ENCODE measurements around the gene AFMID.
A peak's percentile ranks its signal among the peaks of the same experiment; 100 is the strongest.

The AFMID gene

DNA sequence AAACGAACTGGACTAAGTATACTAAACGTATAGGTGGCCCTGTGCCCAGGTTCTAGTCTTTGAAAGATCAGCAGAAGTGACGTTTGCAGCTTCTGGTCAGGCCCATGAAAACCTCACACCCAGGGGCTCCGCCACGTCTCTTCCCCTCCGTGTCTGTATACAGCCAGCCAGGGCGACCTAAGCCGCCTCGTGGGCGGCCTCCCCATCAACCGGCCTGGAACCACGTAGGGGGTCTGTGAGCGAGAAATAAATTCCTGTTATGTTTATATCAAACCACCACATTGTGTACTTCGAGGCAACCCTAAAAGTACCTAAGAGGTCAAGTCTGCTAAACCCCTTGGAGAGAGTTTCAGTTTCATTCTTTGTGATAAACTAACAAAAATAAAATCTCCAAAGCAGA lies 7.1 kb upstream of the AFMID start:
- peak; percentile 75 for DNase-seq

DNA sequence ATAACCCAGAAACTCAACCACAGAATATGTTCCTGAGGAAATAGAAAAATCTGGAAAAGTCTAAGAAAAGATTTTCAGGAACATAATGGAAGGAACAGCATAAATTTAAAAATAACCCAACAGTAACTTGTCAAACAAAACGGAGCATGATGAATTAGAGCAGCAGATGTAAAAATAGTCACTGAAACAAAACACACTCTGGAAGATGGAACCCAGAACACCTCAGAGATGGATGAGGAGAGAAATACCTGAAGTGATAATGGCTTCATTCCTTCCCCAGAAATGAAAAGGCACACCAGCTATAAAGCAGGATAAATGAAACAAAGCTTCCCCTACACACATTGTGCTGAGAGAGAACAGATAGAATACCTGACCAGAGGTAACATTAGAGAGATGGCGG lies 6.7 kb upstream of the AFMID start:
- no peak for DNase-seq

DNA sequence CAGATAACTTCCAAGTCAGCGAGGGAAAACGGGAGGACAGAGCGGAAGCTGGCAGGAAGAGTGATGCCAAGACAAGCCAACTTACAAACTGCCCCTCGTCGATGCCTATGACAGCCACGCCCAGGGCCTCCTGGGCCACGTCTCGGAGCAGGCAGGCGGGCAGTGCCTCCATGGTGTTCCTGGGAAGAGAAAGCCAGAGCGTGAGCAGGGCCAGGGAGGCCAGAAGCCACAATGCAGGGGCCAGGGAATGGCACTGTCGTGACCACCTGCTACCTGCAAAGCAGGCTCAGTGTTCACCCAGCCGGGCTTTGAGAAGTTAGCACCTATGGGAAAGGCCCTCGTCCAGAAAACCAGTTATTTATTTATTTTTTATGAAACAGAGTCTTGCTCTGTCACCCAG lies 4.7 kb upstream of the AFMID start:
- DNase-seq: no peak

DNA sequence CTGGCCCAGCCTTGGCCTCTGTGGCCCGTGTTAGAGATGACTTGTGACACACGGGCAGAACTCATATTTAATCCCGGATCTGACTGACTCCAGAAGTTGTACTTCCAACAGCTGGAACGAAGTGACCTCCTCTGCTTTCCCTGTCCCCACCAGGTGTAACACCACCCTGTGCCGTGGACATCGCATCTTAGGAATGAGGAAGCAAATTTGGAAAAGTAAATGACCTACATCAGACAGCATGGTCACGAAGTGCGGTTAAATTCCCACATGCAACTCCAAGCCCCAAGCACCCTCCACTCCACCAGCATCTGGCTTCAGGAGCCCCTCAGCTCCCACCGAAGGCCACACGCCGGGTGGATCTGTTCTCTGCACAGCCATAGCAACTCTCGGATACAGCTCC lies 3.2 kb upstream of the AFMID start:
- DNase-seq: no peak

DNA sequence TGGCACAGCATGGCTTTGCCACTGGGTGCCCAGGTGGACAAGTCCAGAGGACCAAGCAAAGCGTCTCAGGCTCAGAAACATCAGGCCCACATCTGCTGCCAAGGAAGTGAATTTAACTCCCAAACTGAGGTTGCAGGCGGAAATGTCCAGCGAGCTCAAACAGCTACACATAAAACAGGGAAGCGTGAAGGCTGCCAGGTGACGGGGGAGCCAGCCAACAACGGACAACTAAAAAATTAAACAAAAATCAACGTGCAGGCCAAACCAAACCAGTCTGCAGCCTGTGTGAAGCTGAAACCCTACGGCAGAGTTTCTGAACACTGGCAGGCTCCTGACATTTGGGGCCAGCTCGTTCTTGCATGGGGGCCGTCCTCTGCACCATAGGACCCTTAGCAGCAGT lies 2.8 kb upstream of the AFMID start:
- DNase-seq: no peak

DNA sequence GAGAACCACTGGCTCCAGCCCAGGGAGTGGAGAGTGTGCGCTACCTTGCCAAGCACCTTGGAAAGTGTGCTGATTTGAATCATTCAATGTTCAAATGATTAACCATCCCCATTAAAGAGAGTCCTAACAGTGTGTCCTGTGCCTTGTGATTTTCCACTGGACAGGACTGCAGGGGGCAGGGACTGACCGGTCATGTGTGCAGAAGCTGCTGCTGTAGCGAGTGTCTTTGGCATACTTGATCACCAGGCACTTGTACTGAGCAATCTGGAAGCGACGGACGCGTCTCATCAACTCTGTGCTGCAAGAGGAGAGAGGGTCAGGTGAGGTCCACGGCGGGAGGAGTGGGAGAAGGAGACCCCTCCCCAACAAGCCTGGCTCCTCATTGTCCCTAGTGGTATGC lies 2.3 kb upstream of the AFMID start:
- DNase-seq: no peak

DNA sequence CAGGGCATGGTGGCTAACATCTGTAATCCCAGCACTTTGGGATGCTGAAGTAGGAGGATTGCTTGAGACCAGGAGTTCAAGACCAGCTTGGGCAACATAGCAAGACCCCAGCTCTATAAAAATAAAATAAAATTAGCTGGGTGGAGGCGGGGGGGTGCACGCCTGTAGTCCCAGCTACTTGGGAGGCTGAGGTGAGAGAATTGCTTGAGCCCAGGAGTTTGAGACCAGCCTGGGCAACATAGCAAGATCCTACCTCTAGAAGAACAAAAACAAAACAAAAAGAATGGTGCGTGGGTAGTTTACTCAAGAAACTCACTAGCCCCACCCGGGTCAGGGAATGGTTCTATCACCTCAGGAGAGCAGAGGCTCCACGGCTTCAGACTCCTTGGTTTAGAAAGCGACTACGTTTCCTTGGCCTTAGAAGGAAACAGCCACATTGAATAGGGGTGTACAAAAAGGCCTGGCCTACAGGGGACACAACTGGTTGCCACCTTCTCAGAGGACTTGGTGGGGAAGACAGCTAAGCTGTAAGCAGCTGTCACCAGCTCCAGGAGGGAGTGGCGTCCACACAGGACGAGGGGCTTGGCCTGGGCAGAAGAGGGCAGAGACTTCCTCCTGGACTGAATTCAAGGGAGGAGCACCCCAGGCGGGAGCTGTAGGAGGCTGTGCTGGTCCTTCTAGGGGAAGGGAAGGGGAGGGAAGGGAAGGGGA lies 1.0 kb upstream of the AFMID start:
- DNase-seq: peak; percentile 71

DNA sequence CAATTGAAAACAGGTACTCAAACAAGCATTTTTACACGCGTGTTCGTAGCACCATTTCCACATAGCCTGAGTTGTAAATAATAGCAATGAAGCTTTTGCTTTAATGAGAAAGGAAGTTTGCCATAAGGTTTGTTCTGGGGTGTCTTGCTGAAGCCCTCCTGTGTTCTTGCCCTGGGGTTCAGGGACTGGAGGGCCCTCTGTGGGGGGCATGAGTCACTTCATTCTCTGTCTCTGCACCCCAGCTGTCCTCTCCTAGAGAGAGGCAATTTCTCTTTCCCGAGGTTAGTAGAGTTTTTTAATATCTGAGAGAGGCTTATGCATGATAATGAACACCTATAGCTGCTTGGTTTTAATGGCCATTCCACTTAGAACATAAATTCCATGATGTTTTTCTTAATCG lies 9.6 kb downstream of the AFMID start:
- no peak for DNase-seq

DNA sequence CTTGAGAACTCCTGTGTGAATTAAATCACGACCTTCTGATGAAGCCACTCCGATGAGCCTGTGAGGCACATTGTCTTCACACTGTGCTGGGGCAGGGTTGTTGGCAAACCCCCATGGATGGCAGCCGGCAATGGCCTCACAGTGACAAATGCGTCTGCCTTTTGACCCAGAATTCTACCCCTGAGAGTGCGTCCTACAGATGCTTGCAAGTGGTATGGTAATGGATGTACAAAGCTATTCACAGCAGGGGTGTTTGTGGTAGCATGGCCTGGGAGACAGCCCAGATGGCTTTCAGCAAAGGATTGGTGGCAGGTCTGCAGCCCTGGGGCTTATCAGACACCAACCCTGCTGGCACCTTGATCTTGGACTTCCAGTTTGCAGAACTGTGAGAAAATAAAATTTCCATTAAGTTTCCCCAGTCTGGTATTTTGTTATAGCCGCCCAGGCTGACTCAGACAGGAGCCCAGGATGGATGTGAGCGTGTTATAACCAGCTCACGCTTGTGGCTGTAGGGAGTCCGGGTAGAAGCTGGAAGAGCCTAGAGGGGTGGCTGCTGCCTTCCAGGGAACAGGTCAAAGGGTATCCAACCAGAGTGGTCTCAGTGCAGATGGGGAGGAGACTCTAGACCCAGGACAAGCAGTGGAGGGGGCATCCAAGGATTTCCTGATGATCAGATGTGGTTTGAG lies 10.1 kb downstream of the AFMID start:
- no peak for DNase-seq

DNA sequence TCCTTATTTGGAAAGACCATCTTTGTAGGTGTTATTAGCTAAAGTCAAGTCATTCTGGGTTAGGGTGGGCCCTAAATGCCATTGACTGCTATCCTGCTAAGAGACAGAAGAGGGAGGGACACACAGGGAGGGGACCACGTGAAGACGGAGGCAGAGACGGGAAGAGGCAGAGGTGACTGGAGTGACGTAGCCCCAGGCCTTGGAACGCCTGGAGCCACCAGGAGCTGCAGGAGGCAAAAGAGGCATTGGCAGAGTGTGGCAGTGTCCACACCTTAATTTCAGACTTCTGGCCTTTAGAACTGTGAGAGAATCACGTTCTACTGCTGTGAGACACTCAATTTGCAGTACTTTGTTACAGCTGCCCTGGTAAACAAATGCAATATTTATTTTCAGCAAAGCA lies 13.3 kb downstream of the AFMID start:
- DNase-seq: no peak

DNA sequence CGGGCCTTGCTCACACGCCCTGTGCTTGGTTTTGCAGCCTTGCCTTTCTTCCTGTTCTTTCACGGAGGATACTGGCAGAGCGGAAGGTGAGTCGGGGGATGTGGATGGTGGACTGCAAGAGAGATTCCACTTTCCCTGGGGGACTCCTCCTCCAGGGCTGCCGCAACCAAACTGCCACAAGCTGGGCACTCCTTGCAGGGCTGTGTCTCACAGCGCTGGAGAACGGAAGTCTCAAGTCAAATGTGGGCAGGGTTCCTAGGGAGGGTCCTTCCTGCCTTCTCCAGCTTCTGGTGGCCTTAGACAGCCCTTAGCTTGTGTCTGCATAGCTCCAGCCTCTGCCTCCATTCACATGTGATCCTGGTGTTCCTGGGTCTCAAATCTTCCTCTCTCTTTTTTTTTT lies 15.5 kb downstream of the AFMID start:
- no peak for DNase-seq

DNA sequence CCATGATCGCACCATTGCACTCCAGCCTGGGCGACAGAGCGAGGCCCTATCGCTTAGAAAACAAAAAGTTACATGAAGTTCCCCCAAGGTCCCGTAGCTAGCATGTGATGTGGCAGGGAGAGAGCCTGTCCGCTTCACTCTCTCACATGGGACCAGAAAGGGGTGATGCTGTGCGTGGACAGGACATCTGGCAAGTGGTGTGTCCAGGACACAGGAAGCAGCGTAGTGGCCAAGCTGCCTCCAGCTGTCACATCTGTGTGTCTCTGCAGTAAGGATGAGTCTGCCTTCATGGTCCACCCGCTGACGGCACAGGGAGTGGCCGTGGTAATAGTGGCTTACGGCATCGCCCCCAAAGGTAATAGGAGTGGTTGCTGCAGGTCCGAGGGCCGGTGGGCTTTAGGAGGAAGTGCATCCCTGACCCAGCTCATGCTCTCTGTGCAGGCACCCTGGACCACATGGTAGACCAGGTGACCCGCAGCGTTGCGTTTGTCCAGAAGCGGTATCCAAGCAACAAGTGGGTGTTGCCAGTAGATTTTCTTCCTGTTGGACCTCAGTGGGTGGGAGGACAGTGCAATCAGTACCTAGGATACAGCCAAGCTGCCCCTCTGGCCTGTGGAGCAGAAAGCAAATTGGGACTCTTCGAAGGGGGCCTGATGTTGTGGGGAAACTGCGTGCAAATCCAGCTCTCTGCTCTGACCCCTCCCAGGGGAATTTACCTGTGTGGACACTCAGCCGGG lies 17.4 kb downstream of the AFMID start:
- DNase-seq: no peak

DNA sequence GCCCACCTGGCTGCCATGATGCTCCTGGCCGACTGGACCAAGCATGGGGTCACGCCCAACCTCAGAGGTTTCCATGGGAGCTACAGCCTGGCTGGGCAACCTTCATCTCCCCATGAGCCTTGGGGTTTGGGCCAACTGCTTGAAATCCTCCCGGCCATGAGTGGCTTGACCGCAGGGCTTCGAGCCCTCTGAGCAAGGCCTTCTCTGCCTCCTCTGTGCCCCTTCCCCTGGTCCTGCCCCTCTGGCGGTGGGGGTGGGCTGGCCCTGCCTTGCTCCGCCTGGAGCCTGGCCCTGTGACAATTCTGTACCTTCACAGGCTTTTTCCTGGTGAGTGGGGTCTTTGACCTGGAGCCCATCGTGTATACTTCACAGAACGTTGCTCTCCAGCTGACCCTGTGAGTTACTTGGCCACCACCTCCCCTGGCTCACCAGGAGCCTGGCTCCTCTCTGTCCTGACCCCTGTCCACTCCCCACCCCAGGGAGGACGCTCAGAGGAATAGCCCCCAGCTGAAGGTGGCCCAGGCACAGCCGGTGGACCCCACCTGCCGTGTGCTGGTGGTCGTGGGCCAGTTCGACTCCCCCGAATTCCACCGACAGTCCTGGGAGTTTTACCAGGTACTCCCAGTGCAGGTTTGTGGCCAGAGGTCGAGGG lies 18.1 kb downstream of the AFMID start:
- no peak for DNase-seq

DNA sequence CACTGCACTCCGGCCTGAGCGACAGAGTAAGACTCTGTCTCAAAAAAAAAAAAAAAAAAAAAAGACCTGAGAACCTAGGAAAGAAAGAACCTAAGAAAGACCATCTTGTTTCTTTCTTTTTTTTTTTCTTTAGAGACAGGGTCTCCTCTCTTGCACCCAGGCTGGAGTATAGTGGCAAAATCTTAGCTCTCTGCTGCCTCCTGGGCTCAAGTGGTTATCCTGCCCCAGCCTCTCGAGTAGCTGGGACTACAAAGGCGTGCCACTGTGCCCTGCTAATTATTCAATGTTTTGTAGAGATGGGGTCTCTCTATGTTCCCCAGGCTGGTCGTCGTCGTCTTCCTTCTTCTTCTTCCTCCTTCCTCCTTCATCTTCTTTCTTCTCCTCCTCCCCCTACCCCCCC lies 19.1 kb downstream of the AFMID start:
- DNase-seq: no peak

DNA sequence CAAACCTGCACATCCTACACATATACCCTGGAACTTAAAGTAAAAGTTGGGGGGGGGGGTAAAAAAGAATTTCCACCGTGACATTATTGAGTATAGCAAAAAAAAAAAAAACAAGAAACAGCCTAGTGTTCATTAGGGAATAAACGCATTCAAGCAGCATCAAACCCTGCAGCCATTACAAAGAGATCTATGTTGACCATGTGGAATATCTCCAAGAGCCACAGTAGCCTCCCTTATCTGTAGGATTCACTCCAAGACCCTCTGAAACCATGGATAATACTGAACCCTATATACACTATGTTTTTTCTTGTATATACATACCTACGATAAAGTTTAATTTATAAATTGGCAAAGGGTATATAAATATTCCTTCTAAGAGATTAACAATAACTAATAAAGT lies 21.3 kb downstream of the AFMID start:
- DNase-seq: no peak

DNA sequence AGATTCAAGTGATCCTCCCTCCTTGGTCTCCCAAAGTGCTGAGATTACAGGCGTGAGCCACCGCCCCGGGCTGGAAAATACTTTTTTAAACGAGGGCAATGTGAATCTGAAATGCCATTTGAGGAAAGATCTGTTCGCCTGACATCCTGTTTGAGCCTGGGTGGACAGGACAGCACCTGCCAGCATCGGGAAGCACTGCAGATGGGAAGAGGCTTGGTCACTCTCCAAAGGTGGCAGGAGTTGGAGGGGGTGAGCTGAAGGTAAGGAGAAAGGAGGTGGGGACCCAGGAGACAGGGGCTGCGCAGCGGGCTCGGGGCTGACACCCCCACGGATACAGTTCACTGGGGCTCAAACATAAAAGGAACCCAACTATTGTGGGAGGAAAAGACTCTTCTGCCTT lies 22.9 kb downstream of the AFMID start:
- DNase-seq: no peak

DNA sequence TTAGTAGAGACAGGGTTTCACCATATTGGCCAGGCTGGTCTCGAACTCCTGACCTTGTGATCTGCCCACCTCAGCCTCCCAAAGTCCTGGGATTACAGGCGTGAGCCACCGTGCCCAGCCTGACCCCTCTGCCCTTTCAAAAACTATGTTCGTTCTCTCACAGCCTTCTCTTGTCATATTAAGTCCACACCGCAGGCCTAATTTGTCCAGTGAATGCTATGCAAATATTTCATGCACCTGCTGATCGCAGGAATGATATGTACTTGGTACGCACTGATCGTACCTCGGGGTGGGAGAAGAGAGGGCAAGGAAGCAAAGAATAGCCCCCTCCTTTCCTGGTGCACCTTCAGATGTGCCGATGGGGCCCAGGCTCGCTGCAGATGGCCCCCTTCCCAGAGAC lies 23.9 kb downstream of the AFMID start:
- DNase-seq: no peak

DNA sequence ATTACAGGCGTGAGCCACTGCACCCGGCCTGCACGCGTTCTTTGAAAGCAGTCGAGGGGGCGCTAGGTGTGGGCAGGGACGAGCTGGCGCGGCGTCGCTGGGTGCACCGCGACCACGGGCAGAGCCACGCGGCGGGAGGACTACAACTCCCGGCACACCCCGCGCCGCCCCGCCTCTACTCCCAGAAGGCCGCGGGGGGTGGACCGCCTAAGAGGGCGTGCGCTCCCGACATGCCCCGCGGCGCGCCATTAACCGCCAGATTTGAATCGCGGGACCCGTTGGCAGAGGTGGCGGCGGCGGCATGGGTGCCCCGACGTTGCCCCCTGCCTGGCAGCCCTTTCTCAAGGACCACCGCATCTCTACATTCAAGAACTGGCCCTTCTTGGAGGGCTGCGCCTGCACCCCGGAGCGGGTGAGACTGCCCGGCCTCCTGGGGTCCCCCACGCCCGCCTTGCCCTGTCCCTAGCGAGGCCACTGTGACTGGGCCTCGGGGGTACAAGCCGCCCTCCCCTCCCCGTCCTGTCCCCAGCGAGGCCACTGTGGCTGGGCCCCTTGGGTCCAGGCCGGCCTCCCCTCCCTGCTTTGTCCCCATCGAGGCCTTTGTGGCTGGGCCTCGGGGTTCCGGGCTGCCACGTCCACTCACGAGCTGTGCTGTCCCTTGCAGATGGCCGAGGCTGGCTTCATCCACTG lies 27.0 kb downstream of the AFMID start, which contains the start of gene BIRC5:
BIRC5 (plus strand) TSS at position 238 of the 690 bp plus-strand sequence; CDS start at position 302, 64 bp downstream.
- peak; percentile 96 for DNase-seq

DNA sequence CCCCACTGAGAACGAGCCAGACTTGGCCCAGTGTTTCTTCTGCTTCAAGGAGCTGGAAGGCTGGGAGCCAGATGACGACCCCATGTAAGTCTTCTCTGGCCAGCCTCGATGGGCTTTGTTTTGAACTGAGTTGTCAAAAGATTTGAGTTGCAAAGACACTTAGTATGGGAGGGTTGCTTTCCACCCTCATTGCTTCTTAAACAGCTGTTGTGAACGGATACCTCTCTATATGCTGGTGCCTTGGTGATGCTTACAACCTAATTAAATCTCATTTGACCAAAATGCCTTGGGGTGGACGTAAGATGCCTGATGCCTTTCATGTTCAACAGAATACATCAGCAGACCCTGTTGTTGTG lies 27.5 kb downstream of the AFMID start:
- DNase-seq: peak; percentile 8

DNA sequence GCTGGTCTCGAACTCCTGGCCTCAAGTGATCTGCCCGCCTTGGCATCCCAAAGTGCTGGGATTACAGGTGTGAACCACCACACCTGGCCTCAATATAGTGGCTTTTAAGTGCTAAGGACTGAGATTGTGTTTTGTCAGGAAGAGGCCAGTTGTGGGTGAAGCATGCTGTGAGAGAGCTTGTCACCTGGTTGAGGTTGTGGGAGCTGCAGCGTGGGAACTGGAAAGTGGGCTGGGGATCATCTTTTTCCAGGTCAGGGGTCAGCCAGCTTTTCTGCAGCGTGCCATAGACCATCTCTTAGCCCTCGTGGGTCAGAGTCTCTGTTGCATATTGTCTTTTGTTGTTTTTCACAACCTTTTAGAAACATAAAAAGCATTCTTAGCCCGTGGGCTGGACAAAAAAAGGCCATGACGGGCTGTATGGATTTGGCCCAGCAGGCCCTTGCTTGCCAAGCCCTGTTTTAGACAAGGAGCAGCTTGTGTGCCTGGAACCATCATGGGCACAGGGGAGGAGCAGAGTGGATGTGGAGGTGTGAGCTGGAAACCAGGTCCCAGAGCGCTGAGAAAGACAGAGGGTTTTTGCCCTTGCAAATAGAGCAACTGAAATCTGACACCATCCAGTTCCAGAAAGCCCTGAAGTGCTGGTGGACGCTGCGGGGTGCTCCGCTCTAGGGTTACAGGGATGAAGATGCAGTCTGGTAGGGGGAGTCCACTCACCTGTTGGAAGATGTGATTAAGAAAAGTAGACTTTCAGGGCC lies 32.4 kb downstream of the AFMID start:
- no peak for DNase-seq

DNA sequence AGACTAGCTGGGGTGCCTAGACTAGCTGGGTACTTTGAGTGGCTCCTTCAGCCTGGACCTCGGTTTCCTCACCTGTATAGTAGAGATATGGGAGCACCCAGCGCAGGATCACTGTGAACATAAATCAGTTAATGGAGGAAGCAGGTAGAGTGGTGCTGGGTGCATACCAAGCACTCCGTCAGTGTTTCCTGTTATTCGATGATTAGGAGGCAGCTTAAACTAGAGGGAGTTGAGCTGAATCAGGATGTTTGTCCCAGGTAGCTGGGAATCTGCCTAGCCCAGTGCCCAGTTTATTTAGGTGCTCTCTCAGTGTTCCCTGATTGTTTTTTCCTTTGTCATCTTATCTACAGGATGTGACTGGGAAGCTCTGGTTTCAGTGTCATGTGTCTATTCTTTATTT lies 35.9 kb downstream of the AFMID start:
- no peak for DNase-seq

DNA sequence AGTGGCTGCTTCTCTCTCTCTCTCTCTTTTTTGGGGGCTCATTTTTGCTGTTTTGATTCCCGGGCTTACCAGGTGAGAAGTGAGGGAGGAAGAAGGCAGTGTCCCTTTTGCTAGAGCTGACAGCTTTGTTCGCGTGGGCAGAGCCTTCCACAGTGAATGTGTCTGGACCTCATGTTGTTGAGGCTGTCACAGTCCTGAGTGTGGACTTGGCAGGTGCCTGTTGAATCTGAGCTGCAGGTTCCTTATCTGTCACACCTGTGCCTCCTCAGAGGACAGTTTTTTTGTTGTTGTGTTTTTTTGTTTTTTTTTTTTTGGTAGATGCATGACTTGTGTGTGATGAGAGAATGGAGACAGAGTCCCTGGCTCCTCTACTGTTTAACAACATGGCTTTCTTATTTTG lies 36.6 kb downstream of the AFMID start:
- no peak for DNase-seq

Measured in RPMI8226 (cell line).